Right atrium auricular region (tissue), 2 donors: ENCODE data around the gene RC3H1. TPM values are rescaled to one million over a fixed set of nuclear protein-coding genes. Genes with fewer than 3 reads are reported as not detected.

ENCODE experiments used
- DNase-seq: peaks from one replicate; pipeline ENCODE4 v3.0.0-alpha.2; 2019; ENCODE audit warnings: low spot score
- H3K27ac ChIP-seq, 2 donors: fragments of 200-600 bp; sonication (generic); 1 replicate in 1 of 2; 2 replicates in 1 of 2; pipeline ENCODE4 v1.5.1; 2016 to 2019
- H3K27me3 ChIP-seq, 2 donors: fragments of 200-600 bp; sonication (generic); one replicate each; pipeline versions ENCODE4 v1.5.1 to v1.6.0; 2017 to 2019
- H3K36me3 ChIP-seq: fragments of 200-600 bp; sonication (generic); one replicate; pipeline ENCODE4 v1.5.1; 2016
- H3K4me1 ChIP-seq, 2 donors: fragments of 200-600 bp; sonication (generic); one replicate each; pipeline versions ENCODE4 v1.5.1 to v1.6.0; 2017 to 2019
- H3K4me3 ChIP-seq, 2 donors: fragments of 200-600 bp; sonication (generic); 1 replicate in 1 of 2; 2 replicates in 1 of 2; pipeline ENCODE4 v1.5.1; 2017 to 2019; ENCODE audit warnings: mild to moderate bottlenecking in 1 of 2, moderate library complexity in 1 of 2
- H3K9me3 ChIP-seq, 2 donors: fragments of 200-600 bp; sonication (generic); one replicate each; pipeline ENCODE4 v1.5.1; 2019
- CTCF ChIP-seq, 2 donors: fragments of 200-600 bp; sonication (generic); IDR thresholded peaks; one replicate each; pipeline ENCODE4 v1.5.1; 2019; ENCODE audit warnings: antibody characterized with exemption in 2 of 2
- total RNA-seq, 2 donors: library from RNA; depleted of rRNA; stranded (reverse); fragments of >200 nt; gene quantifications; one replicate each; pipeline ENCODE4 v1.1.0, GENCODE V29; 2016

The RC3H1 gene
- total RNA-seq, 2 donors from 2014 or later, result 14.6 to 15.6 TPM

DNA sequence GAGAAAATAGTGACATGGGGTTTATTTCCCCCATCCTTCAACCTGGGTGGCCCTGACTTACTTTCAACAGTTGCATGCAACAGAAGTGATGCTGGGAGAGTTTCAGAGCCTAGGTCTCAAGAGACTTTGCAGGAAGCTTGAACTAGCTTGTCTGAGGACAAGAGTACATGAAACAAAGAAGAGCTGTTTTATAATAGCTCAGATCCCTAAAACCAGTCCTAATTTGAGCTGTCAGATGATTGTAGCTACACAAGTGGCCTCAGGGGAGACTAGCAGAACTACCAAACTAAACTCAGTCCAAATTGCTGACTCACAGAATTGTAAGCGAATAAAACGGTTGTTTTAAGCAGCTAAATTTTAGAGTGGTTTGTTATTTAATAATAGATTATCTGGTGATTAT lies 17.1 kb downstream of the RC3H1 start:
- TF ChIP-seq CTCF (IDR thresholded peaks at IDR 0.05), result no peak
- peak overlapping the region in 1 of 2 donors; percentile 43 for H3K27ac ChIP-seq
- H3K9me3 ChIP-seq, result no peaks in the 10 kb centered on the region
- H3K4me1 ChIP-seq, result peaks cover 0 to 46% of the 10 kb centered on the region in 2 donors
- no peak overlapping the region for H3K4me3 ChIP-seq
- no peak for DNase-seq
- H3K27me3 ChIP-seq, result no peaks in the 10 kb centered on the region
- no peaks in the 10 kb centered on the region for H3K36me3 ChIP-seq

- H3K4me1 ChIP-seq, result peaks cover 0 to 37% of the 10 kb centered on the region in 2 donors
- no peak for DNase-seq
- H3K27ac ChIP-seq, result no peak overlapping the region
- no peak for TF ChIP-seq CTCF (IDR thresholded peaks at IDR 0.05)
- no peaks in the 10 kb centered on the region for H3K27me3 ChIP-seq
- no peaks in the 10 kb centered on the region for H3K36me3 ChIP-seq
- H3K4me3 ChIP-seq, result no peak overlapping the region
- no peaks in the 10 kb centered on the region for H3K9me3 ChIP-seq
Measured at GRCh38 chr1:174003867-174004266, 18.3 kb downstream of the RC3H1 start.

- no peak overlapping the region for H3K27ac ChIP-seq
Measured at GRCh38 chr1:174001573-174001972, 20.6 kb downstream of the RC3H1 start.

DNA sequence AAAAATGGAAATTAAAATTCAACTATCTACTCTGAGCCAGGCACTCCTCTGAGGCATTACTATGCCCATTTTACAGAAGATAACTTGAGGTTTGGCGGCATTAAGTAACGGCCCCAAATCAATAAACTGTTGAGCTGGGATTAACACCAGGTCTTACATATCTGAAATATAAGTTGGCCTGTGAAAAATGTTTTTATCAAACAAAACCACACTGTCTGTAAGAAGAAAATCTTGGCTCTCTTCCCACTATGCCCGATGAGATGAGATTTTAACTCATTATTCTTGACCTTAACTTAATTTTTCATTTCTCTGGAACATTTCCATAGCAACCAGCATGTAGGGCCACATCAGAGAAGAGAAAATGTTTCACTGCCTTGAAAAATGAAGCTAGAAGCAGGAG lies 21.8 kb downstream of the RC3H1 start:
- Histone ChIP-seq H3K27me3 (no peaks in the 10 kb centered on the region), H3K36me3 (no peaks in the 10 kb centered on the region), H3K9me3 (no peaks in the 10 kb centered on the region), H3K4me1 (peaks cover 0 to 26% of the 10 kb centered on the region in 2 donors), H3K4me3 (no peak overlapping the region), H3K27ac (no peak overlapping the region)
- TF ChIP-seq CTCF (IDR thresholded peaks at IDR 0.05), result no peak
- DNase-seq, result no peak

More at GRCh38 chr1:174001573-174001972, 20.6 kb downstream of the RC3H1 start:
- no peak for DNase-seq
- TF ChIP-seq CTCF (IDR thresholded peaks at IDR 0.05), result no peak
- Histone ChIP-seq H3K4me1 (peaks cover 0 to 37% of the 10 kb centered on the region in 2 donors), H3K27me3 (no peaks in the 10 kb centered on the region), H3K4me3 (no peak overlapping the region), H3K36me3 (no peaks in the 10 kb centered on the region), H3K9me3 (no peaks in the 10 kb centered on the region)

- H3K27me3 ChIP-seq, result no peaks in the 10 kb centered on the region
- TF ChIP-seq CTCF (IDR thresholded peaks at IDR 0.05), result no peak
- H3K4me1 ChIP-seq, result peaks cover 0 to 9% of the 10 kb centered on the region in 2 donors
- no peak for DNase-seq
- no peaks in the 10 kb centered on the region for H3K9me3 ChIP-seq
- no peak overlapping the region for H3K27ac ChIP-seq
- no peak overlapping the region for H3K4me3 ChIP-seq
- H3K36me3 ChIP-seq, result no peaks in the 10 kb centered on the region
Measured at GRCh38 chr1:173997791-173998190, 24.4 kb downstream of the RC3H1 start.

GRCh38 chr1:173996995-173997394 lies 25.2 kb downstream of the RC3H1 start:
- DNase-seq, result no peak
- peaks cover 7% of the 10 kb centered on the region for H3K36me3 ChIP-seq
- TF ChIP-seq CTCF (IDR thresholded peaks at IDR 0.05), result no peak
- peaks cover 0 to 8% of the 10 kb centered on the region in 2 donors for H3K4me1 ChIP-seq
- H3K27me3 ChIP-seq, result no peaks in the 10 kb centered on the region
- H3K27ac ChIP-seq, result no peak overlapping the region
- H3K4me3 ChIP-seq, result no peak overlapping the region
- H3K9me3 ChIP-seq, result no peaks in the 10 kb centered on the region
